ENCODE data around the gene OLFML2A. TPM values are rescaled to one million over a fixed set of nuclear protein-coding genes. Genes with fewer than 3 reads are reported as not detected.
"Not testable (repeated sequence)": the region's sequence is repeated elsewhere in the genome, so short reads cannot be mapped to it uniquely, and the experiment has no call there.

Gene OLFML2A
- not detected for polyA plus RNA-seq (2012; ENCODE audit: insufficient read depth, insufficient read length)

DNA sequence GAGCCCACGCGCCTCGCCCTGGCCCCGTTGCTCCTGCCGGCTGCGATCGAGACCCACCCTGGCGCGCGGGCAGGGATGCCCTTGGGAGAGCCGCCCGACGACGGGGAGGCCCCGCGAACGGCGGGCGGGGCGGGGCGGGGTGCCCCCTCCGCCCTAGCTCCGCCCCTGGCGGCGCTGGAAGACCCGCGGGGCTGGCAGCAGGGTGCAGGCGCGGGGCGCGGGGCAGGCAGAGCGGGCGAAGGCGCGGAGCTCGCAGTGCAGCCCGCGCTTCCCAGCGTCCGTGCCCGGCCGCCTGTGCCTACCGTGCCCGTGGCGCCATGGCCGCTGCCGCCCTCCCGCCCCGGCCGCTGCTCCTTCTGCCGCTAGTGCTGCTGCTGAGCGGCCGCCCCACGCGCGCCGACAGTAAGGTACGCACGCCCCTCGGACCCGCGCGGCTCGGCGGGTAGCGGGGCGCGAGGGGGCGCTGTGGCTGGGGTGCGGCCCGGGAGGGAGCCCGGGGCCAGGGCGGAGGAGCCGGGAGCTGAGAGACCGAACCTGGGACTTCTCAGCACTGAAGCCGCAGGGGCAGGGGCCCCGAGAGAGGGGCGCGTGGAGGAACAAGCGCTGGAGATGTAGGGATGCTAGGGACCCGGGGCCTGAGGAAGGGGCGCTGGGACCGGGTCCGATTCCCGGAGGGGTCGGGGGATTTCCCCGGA lies at the start of gene OLFML2A:
TSS of gene OLFML2A (plus strand) at position 180 of the 695 bp plus-strand sequence. CDS start at position 318, 138 bp downstream.
- no peak within 1 kb of the TSS for H3K4me3 ChIP-seq (ENCODE audit: low read length)
- DNase-seq (ENCODE audit: low read depth, low spot score): no peak

DNA sequence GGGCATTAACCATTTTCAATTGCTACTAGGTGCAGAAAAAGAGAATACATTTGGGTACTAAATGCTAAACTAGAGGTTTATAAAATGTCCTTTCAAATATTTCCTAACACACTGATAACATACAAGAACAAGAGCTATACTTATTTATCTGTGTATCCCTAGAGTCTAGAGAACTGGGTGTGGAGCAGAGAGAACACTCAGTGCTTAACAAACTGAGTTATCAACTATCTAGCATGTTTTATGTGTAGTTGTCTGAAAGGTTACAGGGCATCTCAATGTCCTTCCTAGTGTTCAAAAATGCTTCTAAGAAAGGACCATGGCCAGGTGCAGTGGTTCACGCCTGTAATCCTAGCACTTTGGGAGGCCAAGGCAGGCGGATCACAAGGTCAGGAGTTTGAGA lies 46.2 kb upstream of the OLFML2A start:
- H3K4me3 ChIP-seq (ENCODE audit: low read length): no peak overlapping the region
- no peak for DNase-seq (ENCODE audit: low read depth, low spot score)

DNA sequence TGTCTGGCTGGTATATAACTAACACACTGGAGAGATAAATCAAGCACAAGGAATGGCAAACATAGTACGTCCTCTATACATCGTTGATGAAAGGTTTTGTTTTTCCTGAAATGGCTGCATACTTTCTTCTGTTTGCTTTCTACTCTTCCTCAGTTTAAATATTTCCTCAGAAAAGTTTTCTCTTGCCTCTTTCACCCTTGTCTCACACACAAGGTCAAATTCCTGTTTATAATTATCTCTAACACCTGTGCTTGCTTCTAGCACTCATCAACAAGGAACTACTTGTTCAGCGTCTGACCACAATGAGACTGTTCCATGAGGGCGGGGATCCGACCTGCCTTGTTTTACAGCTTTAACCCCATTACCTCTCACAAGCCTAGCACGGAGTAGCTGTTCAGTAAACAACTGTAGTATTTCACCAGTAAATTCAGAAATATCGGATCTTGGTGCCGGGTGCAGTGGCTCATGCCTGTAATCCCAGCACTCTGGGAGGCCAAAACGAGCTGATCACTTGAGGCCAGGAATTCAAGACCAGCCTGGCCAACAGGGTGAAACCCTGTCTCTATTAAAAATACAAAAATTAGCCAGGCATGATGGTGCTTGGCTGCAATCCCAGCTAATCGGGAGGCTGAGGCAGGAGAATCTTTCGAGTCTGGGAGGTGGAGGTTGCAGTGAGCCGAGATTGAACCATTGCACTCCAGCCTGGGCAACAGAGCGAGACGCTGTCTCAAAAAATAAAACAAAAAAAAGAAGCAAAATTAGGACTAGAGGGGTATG lies 42.8 kb upstream of the OLFML2A start:
- no peak for DNase-seq (ENCODE audit: low read depth, low spot score)
- no peak overlapping the region for H3K4me3 ChIP-seq (ENCODE audit: low read length)

DNA sequence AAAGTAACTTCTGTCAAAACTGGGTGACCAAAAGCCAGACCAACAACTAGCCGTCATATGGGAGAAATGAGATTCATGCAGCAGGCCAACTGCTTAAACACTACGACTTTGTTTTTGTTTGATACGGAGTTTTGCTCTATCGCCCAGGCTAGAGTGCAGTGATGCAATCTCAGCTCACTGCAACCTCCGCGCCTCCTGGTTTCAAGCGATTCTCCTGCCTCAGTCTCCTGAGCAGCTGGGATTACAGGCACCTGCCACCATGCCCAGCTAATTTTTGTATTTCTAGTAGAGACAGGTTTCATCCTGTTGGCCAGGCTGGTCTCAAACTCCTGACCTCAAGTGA lies 42.2 kb upstream of the OLFML2A start:
- H3K4me3 ChIP-seq (ENCODE audit: low read length); DNase-seq (ENCODE audit: low read depth, low spot score): not testable (repeated sequence)

DNA sequence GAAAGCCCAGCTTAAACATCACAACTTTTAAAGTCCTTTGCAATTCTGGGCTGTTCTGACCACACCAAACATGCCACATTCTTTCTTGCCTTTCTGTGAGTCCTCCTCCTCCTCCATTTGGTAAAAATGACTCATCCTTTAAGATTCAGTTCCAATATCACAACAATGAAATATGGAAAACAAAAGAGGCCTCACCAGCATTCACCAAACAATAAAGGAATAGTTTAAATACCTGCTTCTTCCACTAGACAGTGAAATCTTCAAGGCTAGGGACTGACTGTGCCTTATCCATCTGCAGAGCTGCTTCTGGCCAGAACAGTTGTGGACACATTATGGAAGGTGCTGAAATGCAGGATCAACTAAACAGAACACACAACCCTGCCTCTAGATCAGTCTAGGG lies 41.8 kb upstream of the OLFML2A start:
- DNase-seq (ENCODE audit: low read depth, low spot score): no peak
- H3K4me3 ChIP-seq (ENCODE audit: low read length): no peak overlapping the region

DNA sequence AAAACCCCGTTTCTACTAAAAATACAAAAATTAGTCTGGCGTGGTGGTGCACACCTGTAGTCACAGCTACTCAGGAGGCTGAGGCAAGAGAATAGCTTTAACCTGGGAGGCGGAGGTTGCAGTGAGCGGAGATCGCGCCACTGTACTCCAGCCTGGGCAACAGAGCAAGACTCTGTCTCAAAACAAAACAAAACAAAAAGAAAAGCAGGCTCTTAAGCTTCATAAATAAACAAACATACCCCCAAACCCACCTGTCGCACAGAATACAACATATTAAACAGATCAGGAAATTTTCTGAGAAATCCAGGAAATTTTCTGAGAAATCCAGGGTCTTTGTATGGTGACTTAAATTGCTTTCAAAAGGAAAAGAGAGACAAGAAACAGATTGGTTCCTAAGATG lies 38.9 kb upstream of the OLFML2A start:
- H3K4me3 ChIP-seq (ENCODE audit: low read length); DNase-seq (ENCODE audit: low read depth, low spot score): not testable (repeated sequence)

DNA sequence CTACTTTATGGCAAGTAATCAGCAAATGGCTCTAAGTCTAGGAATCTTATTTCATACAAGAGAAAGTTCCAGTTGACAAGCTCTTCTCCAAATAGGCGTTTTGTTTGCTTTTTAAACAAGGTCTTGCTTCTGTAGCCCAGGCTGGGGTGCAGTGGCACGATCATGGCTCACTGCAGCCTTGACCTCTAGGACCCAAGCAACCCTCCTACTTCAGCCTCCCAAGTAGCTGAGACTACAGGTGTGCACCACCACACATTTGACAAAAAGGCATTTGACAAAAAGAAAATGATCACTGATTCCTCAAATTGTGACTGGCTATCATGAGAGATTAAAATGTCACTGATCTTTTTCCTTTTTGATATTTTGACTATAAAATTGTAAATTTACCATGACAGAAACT lies 37.6 kb upstream of the OLFML2A start:
- DNase-seq (ENCODE audit: low read depth, low spot score): no peak
- H3K4me3 ChIP-seq (ENCODE audit: low read length): no peak overlapping the region

DNA sequence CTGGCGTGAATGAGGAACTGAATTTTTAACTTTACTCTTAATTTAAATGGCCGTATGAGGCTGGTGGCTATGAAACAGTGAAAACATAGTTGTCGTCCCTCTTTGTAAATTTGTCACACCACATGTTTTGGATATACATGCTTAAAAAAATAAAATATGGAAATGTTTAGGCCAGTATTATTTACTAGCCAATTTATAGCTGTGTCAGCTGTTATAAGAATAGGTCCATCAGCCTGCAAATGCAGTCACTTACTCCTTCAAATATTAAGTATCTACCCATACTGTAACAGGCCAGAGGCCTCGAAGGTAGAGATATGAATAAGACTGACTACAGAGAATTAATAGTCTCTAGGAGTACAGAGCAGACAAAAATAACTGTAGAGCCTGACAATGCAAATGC lies 35.8 kb upstream of the OLFML2A start:
- no peak for DNase-seq (ENCODE audit: low read depth, low spot score)
- no peak overlapping the region for H3K4me3 ChIP-seq (ENCODE audit: low read length)

DNA sequence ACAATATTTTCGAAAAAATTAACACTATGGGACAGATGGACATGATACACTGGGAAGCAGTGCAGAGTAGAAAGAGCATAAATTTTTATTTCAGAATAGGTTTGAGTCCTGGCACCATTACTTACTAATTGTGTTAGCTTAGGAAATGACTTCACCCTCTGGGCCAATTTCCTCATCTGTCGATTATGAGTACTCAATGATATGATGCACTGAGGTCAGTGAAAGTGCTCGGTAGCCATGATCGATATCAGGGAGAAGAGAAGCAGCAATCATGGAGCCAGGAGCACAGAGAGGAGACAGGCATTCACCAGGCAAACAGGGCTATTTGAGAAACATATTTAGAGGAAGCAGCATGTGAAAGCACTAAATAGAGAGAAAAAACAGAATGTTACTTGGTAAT lies 35.3 kb upstream of the OLFML2A start:
- no peak for DNase-seq (ENCODE audit: low read depth, low spot score)
- no peak overlapping the region for H3K4me3 ChIP-seq (ENCODE audit: low read length)

DNA sequence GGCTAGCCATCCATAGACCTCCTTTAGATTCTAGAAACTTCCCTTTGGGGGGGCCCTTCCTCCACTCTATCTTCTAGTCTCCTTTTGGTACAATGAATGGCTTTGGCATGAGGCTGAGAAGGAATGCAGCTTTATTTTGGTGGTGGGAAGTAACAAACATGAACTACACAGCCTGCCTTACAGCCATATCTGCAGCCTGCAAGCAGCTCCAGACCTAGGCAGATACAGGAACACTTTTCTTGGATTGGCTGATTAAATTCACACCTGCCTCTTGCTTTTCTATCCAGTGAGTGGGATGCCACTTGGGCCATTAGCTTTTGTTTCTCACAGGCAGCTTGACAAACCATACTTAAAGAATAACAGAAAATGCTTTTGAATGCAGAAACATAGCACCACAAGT lies 34.0 kb upstream of the OLFML2A start:
- DNase-seq (ENCODE audit: low read depth, low spot score): no peak
- H3K4me3 ChIP-seq (ENCODE audit: low read length): no peak overlapping the region

DNA sequence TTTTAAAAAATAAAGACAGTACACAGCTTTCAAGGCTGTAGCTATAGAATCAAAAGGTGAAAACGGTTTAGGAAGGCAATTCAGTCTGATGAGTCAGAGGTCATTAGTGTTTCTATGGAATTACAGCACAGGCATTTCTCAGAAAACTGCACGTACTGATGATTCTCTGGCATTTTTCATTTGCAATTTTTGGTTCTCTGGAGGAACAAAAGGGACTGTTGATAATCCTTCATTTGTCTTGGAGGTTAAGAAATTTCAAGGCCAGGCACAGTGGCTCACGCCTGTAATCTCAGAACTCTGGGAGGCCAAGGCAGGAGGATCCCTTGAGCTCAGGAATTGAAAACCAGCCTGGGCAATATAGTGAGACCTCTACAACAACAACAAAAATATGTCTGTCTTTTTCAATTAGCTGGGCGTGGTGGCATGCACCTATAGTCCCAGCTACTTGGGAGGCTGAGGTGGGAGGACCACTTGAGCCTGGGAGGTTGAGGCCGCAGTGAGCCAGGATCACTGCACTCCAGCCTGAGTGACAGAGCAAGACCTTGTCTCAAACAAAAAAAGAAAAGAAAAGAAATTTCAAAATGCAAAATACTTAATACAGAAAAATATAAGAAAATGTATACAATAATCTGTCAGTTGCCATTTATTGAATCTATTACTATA lies 33.1 kb upstream of the OLFML2A start:
- DNase-seq (ENCODE audit: low read depth, low spot score): no peak
- H3K4me3 ChIP-seq (ENCODE audit: low read length): no peak overlapping the region

DNA sequence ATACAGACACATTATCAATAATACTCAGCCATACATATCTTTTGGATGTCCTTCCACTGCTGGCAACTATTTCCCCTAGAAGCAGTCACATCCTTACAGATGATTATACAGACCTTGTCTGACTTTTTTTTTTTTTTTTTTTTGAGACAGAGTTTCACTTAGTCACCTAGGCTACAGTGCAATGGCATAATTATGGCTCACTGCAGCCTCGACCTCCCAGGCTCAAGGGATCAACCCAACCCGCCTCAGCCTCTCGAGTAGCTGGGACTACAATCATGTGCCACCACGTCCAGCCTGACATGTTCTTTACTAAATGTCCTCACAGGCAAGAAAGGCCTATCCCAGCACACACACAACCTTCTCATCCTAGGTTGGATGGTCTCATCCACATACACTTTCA lies 29.9 kb upstream of the OLFML2A start:
- H3K4me3 ChIP-seq (ENCODE audit: low read length): no peak overlapping the region
- DNase-seq (ENCODE audit: low read depth, low spot score): no peak

DNA sequence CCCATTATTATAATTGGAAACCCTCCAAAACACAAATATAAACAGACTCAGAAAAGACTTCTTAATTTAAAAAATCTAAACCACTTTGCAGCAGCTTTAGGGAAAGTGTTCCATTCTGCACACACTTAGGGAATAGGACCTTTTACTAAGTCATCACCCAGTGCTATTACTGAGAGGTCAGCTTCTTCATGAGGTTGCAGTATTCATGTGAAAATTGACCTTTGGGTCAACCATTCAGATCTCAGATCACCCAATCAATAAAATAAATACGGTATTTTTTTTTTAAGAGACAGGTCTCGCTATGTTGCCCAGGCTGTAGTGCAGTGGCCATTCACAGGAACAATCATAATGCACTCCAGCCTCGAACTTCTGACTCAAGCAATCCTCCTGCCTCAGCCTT lies 27.6 kb upstream of the OLFML2A start:
- DNase-seq (ENCODE audit: low read depth, low spot score): no peak
- no peak overlapping the region for H3K4me3 ChIP-seq (ENCODE audit: low read length)

DNA sequence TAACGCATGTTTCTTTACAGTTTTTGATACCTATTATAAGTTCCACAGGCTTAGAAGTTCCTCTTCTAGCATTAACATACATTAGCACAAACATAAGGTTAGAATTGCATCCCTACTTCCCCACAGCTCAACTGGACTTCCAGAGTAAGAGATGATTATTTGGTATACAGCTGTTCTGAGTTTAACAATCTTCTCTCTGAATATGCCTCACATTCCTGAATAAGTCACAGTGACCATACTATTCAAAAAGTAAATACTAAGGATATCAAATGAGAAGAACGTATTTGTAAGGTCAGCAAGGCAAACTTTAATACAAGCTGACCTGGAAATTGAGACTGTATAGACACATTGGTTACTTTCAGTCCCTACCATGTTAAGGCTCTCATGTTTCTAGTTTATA lies 27.2 kb upstream of the OLFML2A start:
- no peak overlapping the region for H3K4me3 ChIP-seq (ENCODE audit: low read length)
- DNase-seq (ENCODE audit: low read depth, low spot score): no peak

DNA sequence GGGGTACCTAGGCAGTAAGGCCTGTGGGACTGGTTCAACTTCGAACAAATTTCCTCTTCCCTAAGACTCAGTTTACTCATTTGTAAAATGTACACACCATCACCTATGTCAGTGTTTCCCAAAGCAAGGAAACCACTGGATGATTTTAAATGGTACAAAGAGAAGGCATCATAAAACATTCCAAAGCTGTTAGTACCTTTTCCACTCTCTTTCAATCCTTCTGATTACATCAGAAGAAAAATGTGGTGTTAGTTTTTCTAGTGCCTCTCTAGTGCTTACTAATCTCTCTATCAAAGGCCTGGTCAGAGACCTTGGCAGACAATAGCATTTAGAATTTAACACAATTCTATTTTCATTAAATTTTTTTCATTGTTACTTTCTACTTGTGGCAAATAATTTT lies 24.0 kb upstream of the OLFML2A start:
- H3K4me3 ChIP-seq (ENCODE audit: low read length): no peak overlapping the region
- DNase-seq (ENCODE audit: low read depth, low spot score): no peak

DNA sequence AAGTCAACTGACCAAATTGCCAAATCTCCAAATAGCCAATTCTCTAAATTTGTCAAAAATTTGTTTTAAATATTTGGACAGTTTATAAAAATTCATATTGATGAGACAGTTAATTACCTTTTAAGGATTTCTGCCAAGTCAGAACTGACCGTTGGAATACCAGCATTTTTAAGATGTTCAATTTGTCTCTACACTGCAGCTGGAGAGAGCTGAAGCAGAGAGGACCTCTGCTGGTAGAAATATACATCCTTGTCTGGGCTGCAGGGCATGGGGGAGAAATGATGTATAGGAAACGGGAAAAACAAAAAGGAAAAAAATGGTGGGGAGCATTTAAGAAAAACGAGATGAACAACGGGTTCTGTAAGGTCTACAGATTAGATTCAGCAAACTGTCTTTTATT lies 22.6 kb upstream of the OLFML2A start:
- DNase-seq (ENCODE audit: low read depth, low spot score): no peak

DNA sequence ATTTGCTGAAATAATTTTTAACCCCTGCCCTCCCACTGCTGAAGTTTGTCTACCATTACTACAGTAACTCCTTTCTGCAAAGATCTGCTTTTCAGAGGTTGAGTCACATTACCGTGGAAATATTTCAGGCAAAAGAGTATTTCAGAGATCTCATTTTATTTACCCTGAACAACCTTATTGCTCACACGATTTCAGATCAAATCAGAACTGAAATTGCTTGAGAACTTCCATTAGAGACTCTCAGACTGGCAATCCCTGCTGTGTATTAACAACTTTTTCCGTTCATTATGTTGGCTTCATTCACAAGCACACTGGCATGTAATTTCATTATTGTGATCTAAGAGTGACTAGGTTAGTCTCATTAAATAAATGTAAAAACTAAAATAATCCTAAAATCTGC lies 21.9 kb upstream of the OLFML2A start:
- no peak overlapping the region for H3K4me3 ChIP-seq (ENCODE audit: low read length)
- no peak for DNase-seq (ENCODE audit: low read depth, low spot score)

More for the DNA sequence above, 22.6 kb upstream of the OLFML2A start:
- no peak overlapping the region for H3K4me3 ChIP-seq (ENCODE audit: low read length)

DNA sequence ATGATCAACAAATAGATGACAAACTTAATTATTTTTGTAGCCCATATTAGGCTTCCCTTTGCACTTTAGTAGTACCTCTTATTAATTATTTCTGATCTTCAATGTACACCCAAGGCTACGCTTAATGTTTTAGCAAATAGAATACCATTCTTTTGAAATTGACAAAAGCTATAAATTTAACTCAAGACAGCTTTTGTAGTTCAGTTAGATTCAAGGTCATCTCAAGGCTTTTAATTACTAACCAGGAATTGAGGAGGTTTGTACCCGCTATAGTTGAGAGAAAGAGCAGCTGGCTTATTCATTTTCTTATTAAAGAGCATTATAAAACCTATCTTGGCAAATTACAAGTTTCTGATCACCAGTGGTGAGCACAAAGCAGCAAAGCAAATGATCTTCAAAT lies 20.9 kb upstream of the OLFML2A start:
- DNase-seq (ENCODE audit: low read depth, low spot score): no peak
- H3K4me3 ChIP-seq (ENCODE audit: low read length): no peak overlapping the region

DNA sequence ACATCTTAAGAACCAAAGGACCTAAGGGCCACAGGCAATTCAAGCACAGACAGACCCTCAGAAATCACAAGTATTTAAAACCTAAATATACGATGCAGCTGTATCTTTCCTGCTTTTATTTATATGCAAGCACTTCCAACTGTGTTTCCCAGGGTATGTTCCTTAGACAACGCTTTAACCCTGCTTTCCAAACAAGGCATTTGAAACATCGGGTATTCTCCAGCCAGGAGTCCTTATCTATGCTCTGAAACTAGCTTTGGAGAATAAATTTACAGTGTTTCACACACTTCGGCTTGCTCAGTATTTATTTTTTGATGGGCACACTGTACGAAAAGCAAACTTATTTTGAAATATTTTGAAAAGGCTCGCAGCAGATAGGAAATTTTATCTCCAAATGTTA lies 19.3 kb upstream of the OLFML2A start:
- H3K4me3 ChIP-seq (ENCODE audit: low read length): no peak overlapping the region
- no peak for DNase-seq (ENCODE audit: low read depth, low spot score)

DNA sequence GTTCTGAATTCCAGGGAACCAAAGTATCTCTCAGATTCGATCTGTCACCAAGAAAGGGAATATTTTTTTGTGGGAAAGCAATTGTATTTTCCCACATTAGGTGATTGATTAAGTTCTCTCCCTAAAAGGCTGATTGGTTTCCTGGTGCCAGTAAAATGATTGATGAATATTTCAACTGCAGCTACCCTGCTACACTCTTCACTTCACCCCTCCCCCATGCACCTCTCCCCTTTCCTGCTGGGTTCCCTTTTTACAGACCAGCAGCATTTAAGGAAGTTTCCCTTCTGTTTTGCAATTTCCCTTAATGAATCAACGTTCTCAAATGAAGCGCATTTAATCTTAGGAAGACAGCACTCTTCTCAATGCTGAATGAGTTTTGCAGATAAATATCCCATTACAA lies 18.9 kb upstream of the OLFML2A start:
- DNase-seq (ENCODE audit: low read depth, low spot score): no peak
- H3K4me3 ChIP-seq (ENCODE audit: low read length): no peak overlapping the region
